Left ventricle myocardium inferior (tissue), 1 donor: ENCODE results near the gene PPP1R37. TPM values are rescaled to one million over a fixed set of nuclear protein-coding genes. Genes with fewer than 3 reads are reported as not detected.

Experiments used
- DNase-seq: peaks from one replicate; pipeline ENCODE4 v3.0.0-alpha.2; 2020
- H3K27ac ChIP-seq: fragments of 200-600 bp; replicated peaks from 2 replicates; pipeline ENCODE4 v1.8.0; 2021
- H3K27me3 ChIP-seq: fragments of 200-600 bp; 2 replicates; pipeline ENCODE4 v1.8.0; 2021; ENCODE audit warnings: low read depth
- H3K36me3 ChIP-seq: fragments of 200-600 bp; 2 replicates; pipeline ENCODE4 v1.8.0; 2021
- H3K4me1 ChIP-seq: fragments of 200-600 bp; 2 replicates; pipeline ENCODE4 v1.8.0; 2021
- H3K4me3 ChIP-seq: fragments of 200-600 bp; 2 replicates; pipeline ENCODE4 v1.8.0; 2021; ENCODE audit warnings: mild to moderate bottlenecking, moderate library complexity
- H3K9me3 ChIP-seq: fragments of 200-600 bp; replicated peaks from 2 replicates; pipeline ENCODE4 v1.8.0; 2021
- intact Hi-C: fragments of 100-400 bp; cut with micrococcal nuclease; formaldehyde crosslinking; loops from one replicate; pipeline ENCODE4 v1.11.0; 2022
- total RNA-seq: library from RNA; stranded (reverse); fragmentation: NEBNext Ultra II Directional; extraction: Animal tissue kit (Norgen Biotek cat#: 25700); gene quantifications from one replicate; pipeline ENCODE4 v1.2.1, GENCODE V29; 2021
- TF ChIP-seq, protein P1 (sequence below): fragments of 200-600 bp; IDR thresholded peaks from 2 replicates; pipeline ENCODE4 v1.8.0; 2021; ENCODE audit warnings: antibody characterized with exemption, mild to moderate bottlenecking, borderline replicate concordance
- donor health status: DM: no; HTN: yes; CAD: no; lungs with severe emphysema.

PPP1R37 gene
- total RNA-seq, 1 donor from 2014 or later, result 15.9 TPM

DNA sequence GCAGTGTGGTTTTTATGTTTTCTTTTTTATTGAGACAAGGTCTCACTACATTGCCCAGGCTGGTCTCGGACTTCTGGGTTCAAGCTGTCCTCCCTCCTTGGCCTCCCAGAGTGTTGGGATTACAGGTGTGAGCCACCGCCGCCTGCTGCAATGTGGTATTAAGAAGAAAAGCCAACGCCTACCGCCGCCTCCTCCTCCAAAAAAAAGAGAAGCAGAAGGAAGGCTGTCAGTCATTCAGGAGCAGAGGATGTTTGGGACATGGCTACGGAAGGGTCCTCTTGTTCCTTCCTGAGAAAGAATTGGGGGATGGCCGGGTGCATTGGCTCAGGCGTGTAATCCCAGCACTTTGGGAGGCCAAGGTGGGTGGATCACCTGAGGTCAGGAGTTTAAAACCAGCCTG, 1.2 kb downstream of the PPP1R37 start:
- Histone ChIP-seq H3K9me3 (no peaks in the 10 kb centered on the region), H3K4me1 (peaks cover 83% of the 10 kb centered on the region), H3K36me3 (peaks cover 7% of the 10 kb centered on the region), H3K27ac (no peak overlapping the region), H3K4me3 (peak overlapping the region; percentile 100), H3K27me3 (no peaks in the 10 kb centered on the region)
- intact Hi-C loops, result no loop called here
- TF ChIP-seq, protein P1, sequence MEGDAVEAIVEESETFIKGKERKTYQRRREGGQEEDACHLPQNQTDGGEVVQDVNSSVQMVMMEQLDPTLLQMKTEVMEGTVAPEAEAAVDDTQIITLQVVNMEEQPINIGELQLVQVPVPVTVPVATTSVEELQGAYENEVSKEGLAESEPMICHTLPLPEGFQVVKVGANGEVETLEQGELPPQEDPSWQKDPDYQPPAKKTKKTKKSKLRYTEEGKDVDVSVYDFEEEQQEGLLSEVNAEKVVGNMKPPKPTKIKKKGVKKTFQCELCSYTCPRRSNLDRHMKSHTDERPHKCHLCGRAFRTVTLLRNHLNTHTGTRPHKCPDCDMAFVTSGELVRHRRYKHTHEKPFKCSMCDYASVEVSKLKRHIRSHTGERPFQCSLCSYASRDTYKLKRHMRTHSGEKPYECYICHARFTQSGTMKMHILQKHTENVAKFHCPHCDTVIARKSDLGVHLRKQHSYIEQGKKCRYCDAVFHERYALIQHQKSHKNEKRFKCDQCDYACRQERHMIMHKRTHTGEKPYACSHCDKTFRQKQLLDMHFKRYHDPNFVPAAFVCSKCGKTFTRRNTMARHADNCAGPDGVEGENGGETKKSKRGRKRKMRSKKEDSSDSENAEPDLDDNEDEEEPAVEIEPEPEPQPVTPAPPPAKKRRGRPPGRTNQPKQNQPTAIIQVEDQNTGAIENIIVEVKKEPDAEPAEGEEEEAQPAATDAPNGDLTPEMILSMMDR, result no peak
- no peak for DNase-seq

DNA sequence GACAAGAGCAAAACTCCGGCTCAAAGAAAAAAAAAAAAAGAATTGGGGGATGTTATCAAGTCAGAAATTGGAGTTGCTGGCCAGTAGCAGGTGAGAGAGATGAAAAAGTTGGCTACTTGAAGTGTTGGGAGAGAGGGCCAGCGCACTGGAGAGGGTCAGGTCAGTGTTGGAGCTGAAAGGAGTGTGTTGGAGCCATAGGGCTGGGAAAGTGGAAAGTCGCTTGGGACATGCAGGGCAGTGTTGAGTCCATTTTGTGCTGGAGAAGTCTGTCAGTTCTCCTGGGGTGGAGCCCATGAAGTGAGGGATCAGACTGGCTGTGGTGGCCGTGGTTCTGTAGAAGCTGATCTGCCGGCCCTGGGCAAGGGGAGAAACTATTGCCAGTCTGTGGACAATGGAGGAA, 1.7 kb downstream of the PPP1R37 start:
- H3K27ac ChIP-seq, result no peak overlapping the region
- intact Hi-C loops, result no loop called here
- no peaks in the 10 kb centered on the region for H3K27me3 ChIP-seq
- peak overlapping the region; percentile 100 for H3K4me3 ChIP-seq
- peaks cover 7% of the 10 kb centered on the region for H3K36me3 ChIP-seq
- H3K9me3 ChIP-seq, result no peaks in the 10 kb centered on the region
- TF ChIP-seq, protein P1, result no peak
- no peak for DNase-seq
- H3K4me1 ChIP-seq, result peaks cover 89% of the 10 kb centered on the region

DNA sequence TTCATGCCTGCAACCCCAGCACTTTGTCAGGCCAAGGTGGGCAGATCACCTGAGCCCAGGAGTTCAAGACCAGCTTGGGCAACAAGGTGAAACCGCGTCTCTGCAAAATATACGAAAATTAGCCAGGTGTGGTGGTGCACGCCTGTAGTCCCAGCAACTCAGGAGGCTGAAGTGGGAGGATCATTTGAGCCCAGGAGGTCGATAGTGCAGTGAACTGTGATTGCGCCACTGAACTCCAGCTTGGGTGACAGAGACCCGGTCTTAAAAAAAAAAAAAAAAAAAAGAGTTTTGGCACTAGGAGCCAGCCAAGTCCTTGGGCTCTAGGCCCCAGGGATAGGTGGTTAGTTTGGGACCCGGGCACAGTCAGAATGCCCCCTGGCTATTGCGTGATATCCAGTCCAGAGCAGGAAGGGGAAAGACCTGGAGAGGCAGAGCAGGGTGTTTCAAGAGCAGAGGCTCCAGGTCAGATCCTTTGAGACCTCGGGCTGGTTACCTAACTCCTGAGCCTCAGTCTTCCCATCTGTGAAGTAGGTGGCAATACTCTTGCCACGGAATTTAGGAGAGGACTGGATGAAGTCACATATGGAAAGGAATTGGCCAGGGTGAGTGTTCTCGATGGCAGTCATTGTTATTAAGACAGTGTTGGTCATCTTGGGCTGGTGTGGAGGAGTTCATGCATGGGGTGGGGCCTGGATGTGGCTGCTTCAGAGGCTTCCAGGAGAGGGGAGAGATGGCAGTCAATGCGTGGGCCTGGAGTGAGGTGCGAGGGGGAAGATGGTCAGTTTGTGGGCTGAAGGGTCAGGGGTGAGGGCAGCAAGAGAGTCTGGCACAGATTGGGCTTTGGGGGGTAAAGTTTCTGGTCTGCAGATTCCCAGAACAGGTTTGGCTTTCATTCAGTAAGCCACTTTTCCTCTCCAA, 2.8 kb downstream of the PPP1R37 start:
- no peak for DNase-seq
- Histone ChIP-seq H3K4me3 (no peak overlapping the region), H3K27ac (no peak overlapping the region)

DNA sequence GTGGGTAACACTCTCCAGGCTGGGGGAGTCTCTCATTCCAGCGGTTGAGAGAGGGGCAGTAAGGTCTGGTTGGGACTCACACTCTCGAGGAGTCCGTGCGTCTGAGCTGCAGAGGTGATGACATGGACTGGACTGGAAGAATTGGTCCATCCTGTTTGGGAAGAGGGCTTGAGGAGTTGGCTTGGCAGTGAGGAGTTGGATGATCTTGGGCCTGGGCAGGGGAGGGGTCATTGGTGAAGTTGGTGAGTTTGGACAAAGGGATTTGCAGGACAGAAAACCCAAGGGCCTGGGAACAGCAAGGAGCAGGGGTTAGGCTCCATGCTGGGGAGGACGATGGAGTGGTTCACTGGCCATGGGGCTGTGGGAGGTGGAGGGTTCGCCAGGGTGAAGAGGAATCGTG, 3.7 kb downstream of the PPP1R37 start:
- Histone ChIP-seq H3K27ac (no peak overlapping the region), H3K4me3 (no peak overlapping the region), H3K9me3 (no peaks in the 10 kb centered on the region), H3K4me1 (peaks cover 94% of the 10 kb centered on the region), H3K27me3 (no peaks in the 10 kb centered on the region), H3K36me3 (no peaks in the 10 kb centered on the region)
- TF ChIP-seq, protein P1, result no peak
- intact Hi-C loops, result no loop called here
- no peak for DNase-seq

More for the DNA sequence above, 2.8 kb downstream of the PPP1R37 start:
- Histone ChIP-seq H3K9me3 (no peaks in the 10 kb centered on the region), H3K27me3 (no peaks in the 10 kb centered on the region), H3K36me3 (no peaks in the 10 kb centered on the region), H3K4me1 (peaks cover 96% of the 10 kb centered on the region)
- TF ChIP-seq, protein P1, result no peak
- intact Hi-C loops, result no loop called here

DNA sequence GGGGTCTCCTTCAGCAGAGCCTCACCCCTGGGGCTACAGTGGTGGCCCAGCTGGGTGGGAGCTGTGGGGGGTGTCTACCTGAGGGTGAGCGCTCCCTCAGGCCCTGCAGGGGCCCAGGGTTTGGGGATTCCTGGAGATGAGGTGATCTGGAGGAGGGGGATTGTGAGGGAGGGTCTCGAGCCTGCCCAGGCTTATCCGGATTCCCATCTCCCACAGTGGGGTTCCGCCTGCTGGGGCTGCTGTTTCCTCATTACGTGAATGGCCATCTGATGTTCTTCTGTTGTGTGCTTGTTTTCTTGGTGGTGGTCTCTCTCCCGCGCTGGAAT, 4.4 kb downstream of the PPP1R37 start:
- TF ChIP-seq, protein P1, result no peak
- Histone ChIP-seq H3K36me3 (no peaks in the 10 kb centered on the region), H3K27ac (peak overlapping the region; percentile 65), H3K9me3 (no peaks in the 10 kb centered on the region), H3K4me1 (peaks cover 94% of the 10 kb centered on the region), H3K27me3 (no peaks in the 10 kb centered on the region), H3K4me3 (no peak overlapping the region)
- intact Hi-C loops, result no loop called here
- DNase-seq, result no peak
